ENCODE data around the gene TCERG1L.
"Not testable (repeated sequence)": the region's sequence is repeated elsewhere in the genome, so short reads cannot be mapped to it uniquely, and the experiment has no call there.

TCERG1L gene

DNA sequence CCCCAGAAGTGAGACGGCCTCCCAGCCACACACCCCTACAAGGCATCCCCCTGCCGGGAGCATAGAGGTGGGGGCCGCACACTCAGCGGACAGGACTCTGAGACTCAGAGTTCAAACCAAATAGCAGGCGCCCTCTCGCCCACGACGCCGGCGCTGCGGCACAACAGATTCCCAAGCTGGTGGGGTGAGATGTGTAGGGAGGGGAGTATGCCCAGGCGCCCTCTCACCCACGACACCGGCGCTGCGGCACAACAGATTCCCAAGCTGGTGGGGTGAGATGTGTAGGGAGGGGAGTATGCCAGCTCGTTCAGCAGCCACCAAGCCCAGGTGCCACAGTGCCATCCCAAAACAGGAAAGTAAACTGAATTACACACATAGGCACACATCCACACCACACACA is 64.7 kb downstream of the TCERG1L start:
- DNase-seq: no peak

DNA sequence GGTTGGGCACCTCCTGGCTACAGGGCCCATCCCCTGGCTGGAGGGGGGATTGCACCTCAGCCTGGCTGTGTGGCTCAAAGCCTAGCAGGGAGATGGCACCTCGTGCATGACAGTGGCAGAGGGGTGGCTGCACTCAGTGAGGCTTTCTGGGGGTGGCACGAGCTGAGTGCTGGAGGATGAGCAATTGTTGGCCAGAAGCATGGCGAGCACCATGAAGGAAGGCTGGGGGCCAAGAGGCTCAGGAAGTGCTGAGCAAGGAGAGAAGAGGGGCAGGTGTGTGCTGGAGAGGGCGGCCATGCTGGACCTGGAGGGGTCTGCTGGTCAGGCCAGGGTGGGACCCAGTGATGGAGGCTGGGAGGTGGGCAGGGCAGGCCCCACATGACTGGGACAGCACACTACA is 65.4 kb downstream of the TCERG1L start:
- DNase-seq: no peak

DNA sequence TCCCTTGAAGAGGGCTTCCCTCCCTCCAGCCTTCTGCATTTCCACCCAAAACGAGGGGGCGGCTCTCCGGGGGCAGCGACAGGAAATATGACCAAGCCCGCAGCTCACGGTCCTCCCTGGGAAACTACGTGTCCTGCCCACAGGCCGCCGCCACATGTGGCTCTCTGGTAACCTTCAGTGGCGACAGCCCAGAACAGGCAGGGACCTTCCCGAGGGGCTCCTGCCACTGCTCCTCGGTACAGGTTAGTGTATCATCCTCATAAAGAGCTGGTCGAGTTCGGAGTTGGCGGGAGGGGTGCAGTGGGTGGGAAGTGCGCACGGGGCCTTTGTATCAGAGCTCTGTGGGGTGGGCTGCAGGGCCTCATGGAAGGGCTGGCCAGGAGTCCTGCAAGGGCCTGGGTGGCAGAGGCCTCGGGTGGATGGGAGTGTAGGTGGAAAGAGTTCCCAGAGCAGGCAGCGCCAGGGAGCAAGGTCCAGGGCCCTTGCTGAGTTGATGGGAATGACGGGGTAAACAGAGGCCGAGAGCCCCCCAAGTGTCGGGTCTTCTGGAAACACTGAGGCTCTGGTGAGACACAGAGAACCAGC is 66.0 kb downstream of the TCERG1L start:
- DNase-seq: no peak

DNA sequence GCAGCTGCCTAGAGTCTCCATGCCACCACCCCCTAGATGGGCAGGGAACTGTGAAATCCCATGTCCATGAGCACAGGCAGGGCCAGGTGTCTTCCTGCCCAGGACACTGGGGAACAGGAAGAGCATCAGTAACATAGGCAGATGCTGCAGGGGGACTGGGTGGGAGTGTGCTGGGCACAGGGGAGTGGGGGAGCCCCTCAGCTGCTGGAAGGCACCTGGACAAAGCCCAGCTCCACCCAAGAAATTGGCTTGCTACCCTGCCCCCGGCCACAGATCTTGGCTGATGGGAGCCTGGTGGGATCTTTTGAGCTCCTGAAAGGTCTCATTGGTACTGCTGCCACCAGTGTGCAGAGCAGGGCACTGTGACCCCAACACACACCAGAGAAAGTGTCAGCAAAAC is 66.7 kb downstream of the TCERG1L start:
- no peak for DNase-seq

DNA sequence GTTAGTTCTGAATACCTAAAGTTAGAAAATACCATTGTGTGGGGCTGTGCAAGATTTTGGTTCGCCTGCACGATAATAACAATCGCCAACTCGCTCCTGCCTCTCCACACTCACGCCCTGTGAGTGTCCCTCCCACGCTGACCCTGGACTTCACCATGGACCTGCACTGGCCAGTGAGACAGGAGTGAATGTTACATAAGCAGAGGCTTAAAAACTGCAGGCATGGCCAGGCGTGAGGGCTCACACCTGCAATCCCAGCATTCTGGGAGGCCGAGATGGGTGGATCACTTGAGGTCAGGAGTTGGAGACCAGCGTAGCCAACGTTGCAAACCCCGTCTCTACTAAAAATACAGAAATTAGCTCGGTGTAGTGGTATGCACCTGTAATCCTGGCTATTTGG is 68.4 kb downstream of the TCERG1L start:
- DNase-seq: no peak

DNA sequence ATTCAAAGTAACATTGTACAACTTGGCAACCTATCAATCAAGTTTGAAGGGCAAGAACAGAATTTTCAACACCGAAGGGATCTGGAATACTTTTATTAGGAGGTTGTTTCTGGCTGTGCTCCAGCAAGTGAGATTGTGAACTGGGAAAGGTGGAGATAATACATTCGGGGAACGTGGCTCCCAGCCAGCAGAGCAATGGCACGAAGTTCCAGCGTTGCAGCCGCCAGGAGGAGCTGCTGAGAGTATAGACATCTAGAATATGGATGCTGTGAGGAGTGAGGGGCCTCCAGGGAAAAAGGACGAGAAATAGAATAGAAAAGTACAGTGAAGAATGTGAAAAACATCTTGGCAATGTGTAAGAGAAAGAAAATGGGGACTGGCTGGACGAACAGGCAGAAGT is 69.5 kb downstream of the TCERG1L start:
- no peak for DNase-seq

DNA sequence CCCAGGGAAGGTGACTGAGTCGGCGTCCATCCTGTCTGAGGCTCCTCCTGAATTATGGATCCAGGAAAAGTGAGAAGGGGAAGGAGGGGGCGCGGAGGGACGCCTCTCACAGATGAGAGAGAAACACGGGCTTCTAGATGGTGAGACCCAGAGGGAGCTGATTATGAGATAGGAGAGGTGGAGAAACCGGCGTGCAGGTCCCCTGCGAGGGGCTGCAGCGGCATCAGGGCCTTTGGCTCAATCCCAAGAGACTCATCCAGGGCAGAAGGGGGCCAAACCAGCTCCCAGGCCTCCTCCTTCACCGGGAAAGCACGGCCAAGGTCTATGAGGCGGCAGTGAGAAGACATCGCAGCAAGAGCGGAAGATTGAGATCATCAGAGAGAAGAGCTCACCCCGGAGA is 70.8 kb downstream of the TCERG1L start:
- DNase-seq: no peak

DNA sequence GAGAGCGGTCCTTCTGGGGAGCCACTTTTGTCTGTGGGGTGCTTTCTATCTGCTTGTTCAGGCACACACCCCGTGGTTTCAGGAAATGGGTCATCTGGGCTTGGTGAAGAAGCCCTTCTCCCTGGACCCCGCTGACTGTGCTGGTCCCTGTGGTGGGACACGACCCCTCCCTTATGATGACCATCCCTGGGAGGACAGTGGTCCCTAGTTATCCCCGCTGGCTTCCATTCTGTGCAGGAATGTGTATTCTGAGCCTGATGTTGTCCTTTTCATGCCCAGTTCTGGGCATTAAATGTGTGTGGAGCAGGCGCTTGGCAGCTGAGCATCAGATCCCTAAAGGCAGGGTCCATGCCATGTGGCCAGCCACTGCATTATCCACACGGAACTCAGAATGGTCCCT is 71.6 kb downstream of the TCERG1L start:
- no peak for DNase-seq

DNA sequence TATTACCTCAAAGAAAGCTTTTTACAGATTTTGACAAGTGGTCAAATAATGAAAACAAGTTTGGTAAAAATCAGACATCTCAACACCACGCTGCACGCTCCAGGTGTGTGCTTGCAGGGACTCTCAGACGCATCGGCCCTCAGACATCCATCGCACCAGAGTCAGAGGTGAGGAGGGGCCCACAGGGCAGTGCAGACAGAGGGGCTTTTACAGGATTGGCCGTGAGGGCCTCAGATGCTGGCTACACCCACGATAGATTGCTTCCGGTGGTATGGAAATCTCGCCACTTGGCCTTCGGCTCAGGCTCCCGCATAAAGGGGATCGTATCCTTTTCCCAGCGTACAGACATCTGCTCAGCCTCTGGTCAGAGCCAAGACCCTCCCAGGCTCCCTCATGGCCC is 72.1 kb downstream of the TCERG1L start:
- DNase-seq: no peak

DNA sequence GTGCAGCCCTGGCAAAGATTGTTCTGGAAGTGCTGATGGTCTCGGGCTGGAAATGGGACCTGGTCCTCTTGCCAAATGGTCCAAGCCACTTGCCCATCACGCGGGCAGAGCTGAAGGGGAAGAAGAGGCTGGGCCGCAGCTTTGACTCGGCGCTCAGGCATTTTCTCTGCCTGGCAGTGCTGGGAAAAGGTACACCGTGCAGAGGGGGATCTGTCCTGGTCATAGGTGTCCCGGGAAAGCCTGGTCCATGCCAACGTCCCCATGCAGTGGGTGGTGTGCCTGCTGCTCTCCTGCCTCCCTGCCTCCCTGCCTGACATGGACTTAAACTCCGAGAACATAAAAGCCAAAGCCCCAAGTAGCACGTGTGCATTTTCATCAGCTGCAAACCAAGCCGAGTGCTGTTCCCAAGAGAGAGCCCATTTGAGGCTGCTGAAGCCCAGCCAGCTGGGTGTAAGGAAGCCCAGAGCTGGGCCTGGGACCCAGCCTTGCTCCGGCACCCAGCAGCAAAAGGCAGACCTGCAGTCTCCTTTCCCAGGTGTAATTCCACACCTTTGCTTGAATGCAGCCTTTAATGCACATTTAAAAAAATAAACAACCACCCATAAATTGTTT is 72.7 kb downstream of the TCERG1L start:
- no peak for DNase-seq

DNA sequence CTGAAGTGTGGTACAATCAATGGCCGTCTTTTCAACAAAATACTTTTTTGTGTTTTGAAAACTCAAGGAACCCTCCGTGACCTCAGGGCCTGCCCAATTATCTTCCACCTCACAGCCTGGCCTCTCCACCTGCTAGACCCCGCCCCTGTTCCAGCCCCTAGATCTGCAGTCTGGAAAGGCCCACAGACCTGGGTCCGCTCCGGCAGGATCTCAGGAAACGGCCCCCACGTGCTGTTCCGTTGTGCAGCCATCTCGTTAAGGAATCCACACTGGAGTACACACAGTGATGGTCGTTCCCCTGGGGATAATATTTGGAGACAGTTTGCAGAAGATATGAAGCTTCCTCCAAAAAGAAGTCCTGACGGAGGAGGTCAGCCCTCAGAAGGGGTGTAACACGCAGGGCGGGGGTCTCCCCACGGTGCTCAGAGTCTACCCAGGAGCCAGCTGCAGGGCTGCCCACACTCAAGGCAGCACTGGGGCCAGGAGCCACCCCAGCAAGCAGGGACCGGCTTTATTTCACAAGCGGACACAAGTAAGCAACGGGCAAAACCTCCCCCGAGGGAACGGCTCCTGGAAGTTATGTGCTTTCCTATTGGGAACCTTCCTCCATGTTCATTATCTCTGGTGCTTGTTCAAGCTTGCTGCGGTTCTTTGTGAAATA is 73.4 kb downstream of the TCERG1L start:
- DNase-seq: no peak

DNA sequence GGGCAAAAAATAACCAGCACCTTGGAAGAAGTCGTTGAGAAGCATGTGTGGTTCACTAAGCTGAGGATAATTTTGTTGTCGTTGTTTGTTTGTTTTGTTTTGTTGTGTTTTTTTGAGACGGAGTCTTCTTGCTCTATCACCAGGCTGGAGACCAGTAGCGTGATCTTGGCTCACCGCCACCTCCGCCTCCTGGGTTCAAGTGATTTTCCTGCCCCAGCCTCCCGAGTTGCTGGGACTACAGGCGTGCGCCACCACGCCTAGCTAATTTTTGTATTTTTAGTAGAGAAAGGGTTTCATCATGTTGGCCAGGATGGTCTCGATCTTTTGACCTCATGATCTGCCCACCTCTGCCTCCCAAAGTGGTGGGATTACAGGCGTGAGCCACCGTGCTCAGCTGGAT is 76.9 kb downstream of the TCERG1L start:
- not testable (repeated sequence) for DNase-seq

DNA sequence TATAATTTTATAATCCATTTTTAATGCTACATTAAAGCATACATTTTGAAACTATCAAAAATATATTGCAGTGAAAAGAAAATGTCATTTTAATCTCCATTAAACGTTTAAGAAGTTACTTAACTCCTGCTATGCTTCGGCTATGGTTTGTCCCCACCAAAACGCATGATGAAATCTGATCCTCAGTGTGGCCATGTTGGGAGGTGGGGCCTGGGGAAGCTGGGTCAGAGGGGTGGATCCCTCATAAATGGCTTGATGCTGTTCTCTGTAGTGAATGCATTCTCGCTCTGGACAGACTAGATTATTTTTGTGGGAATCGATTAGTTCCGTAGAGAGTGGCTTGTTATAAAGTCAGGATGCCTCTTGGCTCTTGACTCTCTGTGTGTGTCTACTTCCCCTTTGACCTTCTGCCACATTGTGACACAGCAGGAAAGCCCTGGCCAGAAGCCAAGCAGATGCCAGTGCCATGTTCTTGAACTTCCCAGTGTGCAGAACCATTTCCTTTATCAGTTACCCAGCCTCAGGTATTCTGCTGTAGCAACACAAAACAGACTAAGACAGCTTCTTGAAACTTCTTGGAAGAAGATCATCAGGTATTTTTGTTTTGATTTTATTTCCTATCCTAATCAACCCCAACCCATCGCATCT is 77.8 kb downstream of the TCERG1L start:
- no peak for DNase-seq

DNA sequence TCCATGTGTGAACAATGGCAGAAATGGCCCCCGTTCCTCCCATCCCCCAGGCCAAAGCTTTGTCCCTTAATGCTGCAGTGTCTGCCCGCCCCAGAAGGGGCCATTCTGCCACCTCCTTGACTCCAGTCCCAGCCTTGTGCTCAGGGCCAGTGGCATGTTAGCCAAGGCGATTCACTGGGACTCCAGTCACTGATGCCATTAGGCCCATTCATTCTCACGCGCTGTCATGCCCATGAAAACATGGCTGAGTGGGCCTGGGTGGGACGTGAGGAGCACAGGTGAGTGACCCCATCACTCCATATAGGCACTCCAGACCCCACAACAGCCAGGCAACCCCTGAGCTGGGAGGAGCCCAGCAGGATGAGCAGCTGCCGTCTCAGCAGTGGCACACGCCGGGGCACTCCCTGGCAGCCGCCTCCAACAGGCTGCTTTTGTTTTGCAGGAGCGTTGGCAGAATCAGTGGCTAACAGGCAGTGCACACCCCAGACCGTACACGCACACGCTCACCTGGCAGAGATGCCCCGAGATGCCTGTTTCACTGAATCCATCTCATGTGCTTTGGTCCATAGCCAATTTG is 79.5 kb downstream of the TCERG1L start:
- DNase-seq: no peak

DNA sequence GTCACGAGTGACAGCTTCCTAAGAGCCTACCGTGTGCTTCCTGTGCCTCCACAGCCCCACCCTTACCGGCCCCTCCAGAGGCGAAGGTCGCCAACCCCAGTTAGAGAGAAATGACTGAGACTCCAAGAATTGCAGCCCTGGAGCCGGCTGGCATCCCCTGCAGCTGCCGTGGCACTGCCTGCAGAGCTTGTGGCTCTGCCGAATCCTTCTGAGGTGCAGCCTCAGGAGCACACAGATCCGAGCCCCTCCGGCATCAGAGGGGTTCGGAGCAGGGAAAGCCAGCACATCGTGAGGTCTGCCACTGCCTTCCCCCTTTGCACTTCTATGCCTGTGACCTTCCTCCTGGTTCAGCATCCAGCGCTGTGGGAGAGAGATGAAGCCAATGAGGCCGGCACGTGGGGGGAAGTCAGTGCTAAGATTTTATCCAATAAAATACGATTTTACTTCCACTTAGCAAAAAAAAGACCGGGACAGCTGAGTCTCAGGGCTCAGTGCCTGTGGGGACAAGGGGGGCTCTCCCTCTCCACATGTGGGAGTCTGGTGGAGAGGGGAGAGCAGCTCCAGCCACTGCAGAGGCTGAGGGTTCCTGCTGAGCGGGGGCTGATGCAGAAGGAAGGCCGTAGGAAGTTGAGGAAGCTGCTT is 80.1 kb downstream of the TCERG1L start:
- DNase-seq: no peak

DNA sequence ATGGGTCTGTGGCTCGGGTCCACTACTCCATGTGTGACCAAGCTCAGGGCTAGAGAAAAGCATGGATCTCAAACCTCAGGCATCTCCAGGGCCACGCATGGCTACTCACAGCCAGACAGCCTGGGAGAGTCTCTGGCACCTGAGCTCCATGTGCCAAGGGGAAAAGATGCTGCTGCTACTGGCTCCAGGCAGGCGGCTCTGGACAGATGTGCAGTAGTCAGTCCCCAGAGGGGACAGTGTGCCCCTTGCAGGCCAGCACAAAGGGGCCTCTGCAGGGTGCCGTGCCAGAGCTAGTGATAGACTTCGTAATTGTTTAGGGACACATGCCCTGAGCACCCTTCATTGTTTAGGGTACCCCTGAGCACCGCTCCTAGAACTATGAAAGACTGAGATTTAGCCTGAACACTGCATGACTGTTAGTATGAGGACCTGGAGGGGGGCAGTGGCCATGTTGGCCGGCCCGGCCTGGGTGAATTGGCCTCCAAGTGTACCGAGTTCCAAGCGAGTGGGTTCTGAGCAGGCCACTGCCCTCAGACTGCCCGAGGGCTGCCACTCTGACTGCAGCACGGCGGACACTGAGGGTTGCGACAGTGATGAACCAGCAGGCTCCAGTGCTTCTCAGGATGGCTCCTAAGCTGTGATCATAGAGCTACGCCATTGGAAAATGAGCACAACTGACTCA is 80.7 kb downstream of the TCERG1L start:
- DNase-seq: no peak

DNA sequence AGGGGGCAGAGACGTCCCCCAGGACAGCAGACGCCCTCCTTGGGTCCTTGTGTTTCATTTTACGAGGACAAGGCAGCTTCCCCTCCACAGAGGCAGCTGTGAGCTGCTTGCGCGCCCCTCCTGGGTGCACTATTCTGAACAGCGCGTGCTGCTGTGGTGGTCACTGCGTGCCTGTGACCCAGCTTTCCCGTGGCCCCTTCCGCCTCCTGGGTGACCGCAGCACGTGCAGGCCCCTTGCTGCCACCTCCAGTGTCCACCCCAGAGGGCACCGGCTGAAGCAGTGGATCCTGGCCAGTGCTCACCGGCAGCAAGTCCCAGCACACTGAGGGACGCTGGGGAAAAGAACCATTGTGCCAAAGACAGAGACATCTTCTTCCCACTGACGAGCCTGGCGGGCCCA is 81.4 kb downstream of the TCERG1L start:
- no peak for DNase-seq

DNA sequence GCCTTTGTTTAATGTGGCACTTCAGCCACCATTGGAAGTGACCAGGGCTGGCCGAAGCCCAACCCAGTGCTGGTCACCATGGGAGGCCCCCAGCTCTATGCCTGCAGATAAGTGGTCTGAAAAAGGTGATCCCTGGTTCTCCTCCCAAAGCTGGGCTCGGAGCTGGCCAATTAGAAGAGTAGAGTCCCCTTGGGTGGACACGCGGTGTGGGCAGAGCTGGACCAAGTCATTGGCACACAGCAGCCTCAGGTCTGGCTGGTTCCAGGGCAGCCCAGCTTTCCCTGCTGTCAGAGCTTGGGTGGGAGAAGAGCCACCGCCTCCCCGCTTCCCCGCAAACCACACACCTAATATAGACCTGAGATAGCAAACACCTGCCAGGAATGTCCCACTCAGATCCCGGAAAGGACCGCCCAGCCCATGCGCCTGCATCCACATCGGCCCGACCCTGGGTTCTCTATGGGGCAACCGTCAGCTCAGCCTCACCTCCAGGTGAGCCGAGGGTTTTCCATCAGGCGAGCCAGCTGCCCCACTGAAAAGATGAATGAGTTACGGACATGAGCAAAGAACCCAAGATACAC is 84.3 kb downstream of the TCERG1L start:
- no peak for DNase-seq

DNA sequence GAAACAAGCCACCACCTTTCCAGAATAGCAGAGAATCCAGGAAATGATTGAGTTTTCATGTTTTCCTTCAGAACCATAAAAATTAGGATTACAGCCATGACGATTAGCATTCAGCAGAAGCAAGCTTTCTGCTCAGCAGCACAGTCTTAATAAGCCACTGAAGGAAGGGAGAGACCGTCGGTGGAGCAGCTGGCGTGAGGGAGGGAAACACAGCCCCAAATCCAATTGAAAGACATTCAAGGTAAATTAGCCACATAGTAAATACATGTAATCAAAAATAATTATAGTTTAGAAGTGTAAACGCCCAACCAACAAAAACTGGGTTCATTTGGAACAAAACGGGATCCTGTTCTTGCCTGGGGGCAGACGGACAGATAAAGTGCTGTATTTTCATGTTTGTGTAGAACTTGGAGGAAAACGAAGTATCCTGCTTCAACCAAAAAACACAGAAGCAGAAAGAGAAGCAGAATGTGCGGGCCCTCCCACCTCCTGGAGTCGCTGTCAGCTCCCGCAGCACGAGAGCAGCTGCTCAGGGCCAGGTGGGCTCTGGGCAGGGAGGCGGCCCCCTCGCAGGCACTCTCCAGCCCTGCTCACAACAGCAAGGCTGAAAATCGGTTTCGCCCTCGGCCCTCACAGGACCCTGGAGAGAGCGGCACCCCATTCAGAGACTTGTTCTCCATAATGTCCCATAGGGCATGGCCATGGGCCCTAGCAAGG is 84.9 kb downstream of the TCERG1L start:
- DNase-seq: no peak

DNA sequence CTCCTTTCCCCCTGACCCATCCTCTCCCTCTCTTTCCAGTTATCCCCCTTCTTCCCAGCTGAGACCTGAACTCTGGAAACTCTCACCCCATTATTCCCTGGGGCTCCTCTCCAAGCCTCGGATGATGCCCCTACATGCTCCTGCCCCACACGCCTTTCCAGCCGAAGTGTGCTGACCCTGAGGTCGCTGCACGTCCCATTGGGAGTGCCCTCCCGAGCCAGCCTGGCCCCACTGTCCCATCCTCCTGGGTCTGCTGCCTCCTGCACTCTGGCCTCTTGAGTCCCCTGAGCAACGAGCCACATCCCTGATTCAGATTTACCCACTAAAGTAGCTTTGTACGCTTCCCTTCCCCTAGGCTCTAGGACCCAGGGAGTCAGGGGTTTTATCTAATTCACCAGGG is 87.4 kb downstream of the TCERG1L start:
- DNase-seq: no peak

DNA sequence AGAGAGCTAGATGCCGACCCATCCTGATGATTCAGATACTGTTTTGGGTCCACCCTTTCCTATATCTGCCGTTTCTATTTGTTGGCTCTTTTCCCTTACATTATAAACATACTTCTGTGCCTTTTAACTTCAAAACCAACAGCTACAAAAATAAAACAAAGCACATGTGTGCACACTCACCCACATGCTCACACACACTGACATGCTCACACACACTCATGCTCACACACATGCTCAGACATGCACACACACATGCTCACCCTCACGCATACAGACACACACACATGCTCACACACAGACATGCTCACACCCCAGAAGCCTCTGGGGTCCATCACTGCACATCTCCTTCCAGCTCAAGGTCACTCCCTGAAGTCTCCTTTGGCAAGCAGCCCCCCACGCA is 88.1 kb downstream of the TCERG1L start:
- DNase-seq: no peak

DNA sequence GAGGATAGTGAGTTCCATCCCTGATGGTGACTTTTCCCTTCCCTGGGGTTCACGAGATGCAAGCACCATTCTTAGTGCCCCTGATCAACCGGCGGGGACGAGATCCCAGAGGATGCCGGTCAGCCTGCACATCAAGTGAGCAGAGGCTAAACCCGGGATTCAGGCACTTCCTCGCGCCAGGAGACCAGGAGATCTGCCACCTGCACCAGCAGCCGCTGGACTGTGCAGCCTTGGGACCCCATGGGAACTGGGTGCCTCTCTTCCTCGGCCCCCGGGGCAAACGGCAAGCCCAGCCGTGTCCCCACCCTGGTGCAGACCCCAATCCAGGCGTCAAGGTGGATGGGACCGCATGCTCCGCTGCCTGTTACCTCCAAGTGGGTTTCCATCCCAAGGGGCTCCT is 88.5 kb downstream of the TCERG1L start:
- no peak for DNase-seq

Data from CD4-positive, alpha-beta T cell treated with Interleukin-10 for 1 hour (primary cell).